GM10266 (cell line): ENCODE measurements around the gene PSMD12.

Experiments used
- DNase-seq: peaks from one replicate; pipeline ENCODE4 v3.0.0; 2012; ENCODE audit errors: extremely low spot score
- CTCF ChIP-seq: IDR thresholded peaks from 2 replicates; pipeline ENCODE4 v1.5.1; 2012; ENCODE audit warnings: mild to moderate bottlenecking, low read depth; ENCODE audit not compliant: control insufficient read depth, insufficient read depth; ENCODE audit errors: missing control alignments

PSMD12 gene

DNA sequence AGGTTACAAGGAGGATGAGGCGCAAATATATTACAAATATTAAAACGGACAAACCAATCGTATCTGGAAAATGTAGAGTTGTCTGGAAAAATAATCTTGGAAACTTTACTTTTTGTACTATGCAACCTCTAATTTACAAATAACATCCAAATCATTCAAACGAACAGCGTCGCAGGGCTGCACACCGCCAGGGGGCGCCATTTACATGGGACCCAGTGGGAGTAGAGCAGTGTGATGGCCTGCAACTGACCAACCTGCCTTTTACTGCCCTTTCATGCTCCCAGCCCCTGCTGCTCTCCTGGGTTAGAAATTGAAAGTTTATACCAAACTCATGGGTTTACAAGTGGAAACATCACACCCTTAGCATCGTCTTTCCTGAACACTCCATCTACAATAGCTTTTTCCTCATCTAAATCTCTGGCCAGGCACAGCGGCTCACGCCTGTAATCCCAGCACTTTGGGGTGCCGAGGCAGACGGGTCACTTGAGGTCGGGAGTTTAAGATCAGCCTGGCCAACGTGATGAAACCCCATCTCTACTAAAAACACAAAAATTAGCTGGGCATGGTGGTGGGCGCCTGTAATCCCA lies 20.7 kb upstream of the PSMD12 start:
- TF ChIP-seq CTCF = peak; percentile 68
- DNase-seq = peak; percentile 41

- no peak for TF ChIP-seq CTCF
- DNase-seq = no peak
These were observed 19.0 kb upstream of the PSMD12 start for GRCh38 chr17:67385122-67385988.

DNA sequence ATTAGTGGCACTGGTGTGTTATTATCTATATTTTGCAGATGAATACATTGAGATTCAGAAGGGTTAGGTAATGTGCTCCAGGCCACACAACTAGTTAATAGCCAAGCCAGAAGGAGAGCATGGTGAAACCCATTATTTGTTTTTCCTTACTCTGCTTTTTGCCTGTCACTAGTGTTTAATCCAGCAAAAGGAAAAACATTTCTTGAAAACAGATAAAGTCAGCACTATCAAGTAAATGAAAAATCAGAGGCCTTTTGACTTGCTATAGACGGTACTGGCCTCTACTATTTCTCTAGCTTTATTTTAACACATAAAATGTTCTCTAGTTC lies 15.5 kb upstream of the PSMD12 start:
- TF ChIP-seq CTCF = no peak

GRCh38 chr17:67379251-67379630 lies 12.9 kb upstream of the PSMD12 start:
- TF ChIP-seq CTCF = no peak
- no peak for DNase-seq

More for the DNA sequence above, 15.5 kb upstream of the PSMD12 start:
- DNase-seq = no peak

DNA sequence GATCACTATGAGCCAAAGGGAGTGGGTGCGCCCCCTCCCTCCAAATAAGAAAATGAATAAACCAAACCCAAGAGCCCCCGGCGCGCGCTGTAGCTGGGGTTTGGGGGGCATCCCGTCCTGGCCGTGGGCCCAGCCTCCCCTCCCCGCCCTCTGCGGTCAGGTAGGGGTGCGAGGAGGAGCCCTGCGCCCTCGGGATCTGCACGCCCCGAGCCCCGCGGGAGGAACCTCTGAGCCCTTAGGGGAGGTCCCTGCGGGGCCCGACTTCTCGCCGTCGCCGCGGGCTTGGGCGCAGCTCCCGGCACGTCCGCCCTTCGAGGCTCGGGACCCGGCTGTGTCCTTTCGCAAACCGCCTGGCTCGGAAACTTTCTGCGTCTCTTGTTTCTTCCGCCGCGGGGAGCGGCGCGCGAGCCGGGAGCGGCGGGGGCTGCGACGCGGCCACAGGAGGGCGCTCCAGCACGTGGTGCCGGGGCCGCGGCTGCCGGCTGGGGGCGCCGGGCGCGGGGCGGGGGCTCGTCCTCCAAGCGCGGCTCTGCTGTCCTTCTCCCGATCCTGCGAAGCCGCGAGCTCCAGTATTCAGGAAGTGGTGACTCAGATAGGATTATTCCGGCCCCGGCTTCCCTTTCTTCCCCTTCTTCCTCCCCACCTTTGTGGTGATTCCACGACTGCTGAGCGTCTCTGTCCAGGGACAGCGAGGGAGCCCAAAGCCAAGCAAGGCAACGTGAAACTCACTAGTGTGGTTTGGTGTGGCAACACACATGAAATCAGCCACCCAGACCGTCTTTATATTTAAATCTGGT lies 12.3 kb upstream of the PSMD12 start:
- DNase-seq = peak; percentile 88
- TF ChIP-seq CTCF = peak; percentile 96

- peak; percentile 71 for DNase-seq
- TF ChIP-seq CTCF = peak; percentile 52
These were observed 11.4 kb upstream of the PSMD12 start for GRCh38 chr17:67377488-67378453.
